K562 (cell line): ENCODE measurements around the gene TULP4. TPM values are rescaled to one million over a fixed set of nuclear protein-coding genes. Genes with fewer than 3 reads are reported as not detected.

Experiments used
- ATAC-seq: fragments of 200-7000 bp; cut with Tn5 transposase; 3 replicates; pipeline ENCODE4 v1.9.1; 2020; ENCODE audit warnings: moderate library complexity
- BruUV-seq: library from RNA; stranded (reverse); fragments of 400-500 nt; replicated peaks from 2 replicates; lab custom pipeline; 2021; lab: Mats Ljungman, UMichigan
- CTCF ChIA-PET: fragments of 300-600 bp; formaldehyde crosslinking; extraction: SDS; loops from one replicate; lab custom pipeline; 2021; ENCODE audit warnings: low intra/inter-chr PET ratio; lab: Yijun Ruan, JAX
- POLR2A ChIA-PET: fragments of 300-600, 350-650 bp; sonication (Branson Sonifier 250); formaldehyde crosslinking; extraction: SDS; loops from one replicate; lab custom pipeline; 2021; ENCODE audit warnings: antibody characterized with exemption, inconsistent platforms; lab: Yijun Ruan, JAX
- DNase-seq, 4 experiments: peaks; one replicate each; pipeline versions ENCODE4 v3.0.0 to v3.0.0-alpha.2; 2011 to 2018; ENCODE audit warnings: low spot score in 3 of 4, mixed read lengths in 3 of 4; ENCODE audit errors: extremely low read depth in 1 of 4
- FAIRE-seq: peaks from 2 replicates; lab custom pipeline; 2011; peaks lifted over from hg19 to GRCh38; lab: Jason Lieb, UNC
- H2AFZ ChIP-seq: 2 replicates; pipeline ENCODE4 v1.6.0; 2011; ENCODE audit warnings: low read depth, low read length, control low read depth, inconsistent platforms
- H3K27ac ChIP-seq: fragments of 200-600 bp; 3 replicates; pipeline ENCODE4 v1.8.0; 2011; ENCODE audit warnings: low read depth, mild to moderate bottlenecking, control low read depth, inconsistent platforms, low read length, moderate library complexity, mixed read lengths; ENCODE audit errors: extremely low read depth
- H3K27me3 ChIP-seq, 2 experiments: fragments of 300-600 bp in 1 of 2; 2 replicates in 1 of 2; 3 replicates in 1 of 2; pipeline versions ENCODE4 v1.6.0 to v1.8.0; 2011; ENCODE audit warnings: inconsistent platforms in 2 of 2, low read length in 2 of 2, mild to moderate bottlenecking in 1 of 2, mixed read lengths in 1 of 2, moderate library complexity in 1 of 2; ENCODE audit not compliant: control insufficient read depth in 2 of 2, insufficient read depth in 2 of 2
- H3K36me3 ChIP-seq: fragments of 300-600 bp; 3 replicates; pipeline ENCODE4 v1.8.0; 2011; ENCODE audit warnings: mild to moderate bottlenecking, low read length, inconsistent platforms; ENCODE audit not compliant: control insufficient read depth, insufficient read depth
- H3K4me1 ChIP-seq, 2 experiments: fragments of 200-600 bp in 1 of 2; replicated peaks in 1 of 2; 2 replicates in 1 of 2; 3 replicates in 1 of 2; pipeline versions ENCODE4 v1.5.1 to v1.8.0; 2011; ENCODE audit warnings: inconsistent platforms in 2 of 2, low read length in 2 of 2, mild to moderate bottlenecking in 1 of 2, mixed read lengths in 1 of 2, moderate library complexity in 1 of 2; ENCODE audit not compliant: control insufficient read depth in 2 of 2, insufficient read depth in 2 of 2
- H3K4me2 ChIP-seq: 2 replicates; pipeline ENCODE4 v1.6.1; 2011; ENCODE audit warnings: low read length, control low read depth, inconsistent platforms, mixed read lengths; ENCODE audit not compliant: insufficient read depth
- H3K4me3 ChIP-seq: fragments of 200-600 bp; sonication (generic), shearing (Covaris generic); 2 replicates; pipeline ENCODE4 v1.5.1; 2016; ENCODE audit warnings: control low read depth, inconsistent platforms
- H3K79me2 ChIP-seq: fragments of 200-600 bp; 3 replicates; pipeline ENCODE4 v1.8.0; 2011; ENCODE audit warnings: low read length, inconsistent platforms; ENCODE audit not compliant: control insufficient read depth, insufficient read depth
- H3K9ac ChIP-seq, 2 experiments: 2 replicates each; pipeline versions ENCODE4 v1.6.0 to v1.6.1; 2011; ENCODE audit warnings: low read depth in 2 of 2, low read length in 2 of 2, control low read depth in 1 of 2, inconsistent platforms in 1 of 2, mild to moderate bottlenecking in 1 of 2, mixed read lengths in 1 of 2; ENCODE audit not compliant: insufficient read depth in 1 of 2
- H3K9me1 ChIP-seq: one replicate; pipeline ENCODE4 v1.6.0; 2011; ENCODE audit warnings: inconsistent platforms, mild to moderate bottlenecking, low read length, moderate library complexity; ENCODE audit not compliant: control insufficient read depth, insufficient read depth
- H3K9me3 ChIP-seq: replicated peaks from 2 replicates; pipeline ENCODE4 v1.5.1; 2011; ENCODE audit warnings: low read depth, low read length, inconsistent platforms; ENCODE audit not compliant: control insufficient read depth, insufficient read depth
- H4K20me1 ChIP-seq: replicated peaks from 2 replicates; pipeline ENCODE4 v1.6.1; 2011; ENCODE audit warnings: low read length, inconsistent platforms, mixed read lengths; ENCODE audit not compliant: control insufficient read depth, insufficient read depth
- CHAMP1 ChIP-seq: fragments of 450-650 bp; IDR thresholded peaks from 2 replicates; pipeline ENCODE4 v1.6.1; 2016; ENCODE audit warnings: mild to moderate bottlenecking
- PREB ChIP-seq: sonication (generic); formaldehyde crosslinking; IDR thresholded peaks from 2 replicates; pipeline ENCODE4 v1.8.1; 2023; ENCODE audit warnings: mild to moderate bottlenecking, missing genetic modification reagents
- TARDBP ChIP-seq: fragments of 450-650 bp; IDR thresholded peaks from 2 replicates; pipeline ENCODE4 v1.6.1; 2016
- UBTF ChIP-seq, 2 experiments: IDR thresholded peaks; 2 replicates each; pipeline ENCODE4 v1.6.1; 2012; ENCODE audit warnings: improper control_type of control experiment in 2 of 2, low read depth in 2 of 2, low read length in 2 of 2, borderline replicate concordance in 1 of 2
- ZNF174 ChIP-seq: fragments of 250-450 bp; sonication (Bioruptor Pico); IDR thresholded peaks from 2 replicates; pipeline ENCODE4 v1.4.0; 2020; ENCODE audit warnings: mild to moderate bottlenecking
- ZNF324 ChIP-seq: fragments of 250-450 bp; sonication (Bioruptor Pico); IDR thresholded peaks from 2 replicates; pipeline ENCODE4 v1.4.0; 2020; ENCODE audit warnings: mild to moderate bottlenecking
- WGBS: fragments of 100-300 bp; shearing (Covaris generic); methylation state at CpG from one replicate; pipeline ENCODE4 v1.1.6; 2016; ENCODE audit warnings: low coverage, mixed read lengths; ENCODE audit not compliant: insufficient coverage; ENCODE audit errors: missing lambda C conversion rate; 5-methylcytosine and 5-hydroxymethylcytosine counted together
- in situ Hi-C: fragments of 300-500 bp; cut with MboI; formaldehyde crosslinking; loops from 4 replicates; pipeline ENCODE4 v1.15.0; 2018; ENCODE audit warnings: inconsistent platforms, mixed read lengths
- intact Hi-C: fragments of 100-400 bp; cut with micrococcal nuclease; formaldehyde crosslinking; loops from 2 replicates; pipeline ENCODE4 v1.14.2; 2022
- polyA plus RNA-seq, 8 experiments: library from polyadenylated mRNA; depleted of rRNA in 4 of 8; stranded (reverse) in 5 of 8; unstranded in 3 of 8; fragments of >200 nt; fragmentation: Nextera tagmentation in 2 of 8; fragmentation: Illumina TruSeq in 1 of 8; extraction: Ambion mirVana in 2 of 8; extraction: Trizol in 1 of 8; gene quantifications; 2 replicates each; pipeline versions ENCODE4 v1.2.1 to v1.2.3, GENCODE V29; 2011 to 2014; ENCODE audit warnings: inconsistent platforms in 1 of 8, missing spikeins in 1 of 8
- total RNA-seq, 7 experiments: library from RNA; depleted of rRNA in 6 of 7; stranded (reverse); fragments of >200 nt in 6 of 7; fragmentation: Illumina TruSeq in 2 of 7; extraction: Trizol in 2 of 7; gene quantifications; 2 replicates each; pipeline versions ENCODE4 v1.2.1 to v1.2.3, GENCODE V29; 2011 to 2021; ENCODE audit warnings: low replicate concordance in 1 of 7

The TULP4 gene
- total and polyA plus RNA-seq, 9 of the 15 experiments (the other 6 are each of a cell fraction or from before 2014, with no cell fraction given), result 1.2 to 50.4 (median 11.0) TPM

GRCh38 chr6:158383057-158383456 is 70.8 kb downstream of the TULP4 start:
- no peaks in the 10 kb centered on the region for H3K9me1 ChIP-seq
- in situ Hi-C loops, result no loop called here
- no peaks in the 10 kb centered on the region for H3K79me2 ChIP-seq
- BruUV-seq, result no TSS peak
- intact Hi-C loops, result no loop called here
- no peaks in the 10 kb centered on the region for H3K9me3 ChIP-seq
- WGBS, result 88% methylated on average over 1 of the region's 1 CpG
- FAIRE-seq, result no peak
- POLR2A ChIA-PET, result interaction anchor here (0.6 kb wide), 1 partner anchor 419 kb away, joined by 3 read pairs; no protein-coding TSS in a partner anchor
- no peaks in the 10 kb centered on the region for H3K36me3 ChIP-seq
- TF ChIP-seq ZNF324, result no peak
- TF ChIP-seq ZNF174 (CRISPR knock-in tag), result no peak
- no peak for TF ChIP-seq TARDBP
- TF ChIP-seq CHAMP1, result no peak
- no peak for TF ChIP-seq PREB (CRISPR knock-in tag)
- TF ChIP-seq UBTF (IDR thresholded peaks at IDR 0.05; ENCODE audit: borderline replicate concordance in 1 of 2, low read depth in 2 of 2, low read length in 2 of 2), result no peak
- CTCF ChIA-PET, result no interaction called here
- no peaks in the 10 kb centered on the region for H3K27me3 ChIP-seq
- no peaks in the 10 kb centered on the region for H4K20me1 ChIP-seq
- H3K9ac ChIP-seq, result no peak overlapping the region
- H3K27ac ChIP-seq, result no peak overlapping the region
- H3K4me1 ChIP-seq, result no peaks in the 10 kb centered on the region
- DNase-seq, result no peak
- no peak overlapping the region for H3K4me2 ChIP-seq
- H3K4me3 ChIP-seq, result no peak overlapping the region
- no peak for ATAC-seq
- H2AFZ ChIP-seq, result no peak overlapping the region
